ENCODE measurements around the gene CTIF.

- TF ChIP-seq POLR2A (IDR thresholded peaks at IDR 0.05) (no peak), CTCF (IDR thresholded peaks at IDR 0.05) (no peak), POLR2AphosphoS5 (IDR thresholded peaks at IDR 0.05) (no peak), EP300 (IDR thresholded peaks at IDR 0.05) (no peak)
Observed at GRCh38 chr18:48840491-48840877, 301.7 kb downstream of the CTIF start.
